HG02571 (cell line): ENCODE data around the gene SH3RF2.
"Not testable (repeated sequence)": the region's sequence is repeated elsewhere in the genome, so short reads cannot be mapped to it uniquely, and the experiment has no call there.

Source experiments
- ATAC-seq: cut with Tn5 transposase; IDR thresholded peaks from one replicate; pipeline ENCODE4 v1.9.1; 2021; ENCODE audit warnings: mild to moderate bottlenecking, moderate library complexity; ENCODE audit not compliant: unreplicated experiment

Gene SH3RF2

GRCh38 chr5:145947581-145947980 is 11.2 kb downstream of the SH3RF2 start:
- no peak for ATAC-seq

GRCh38 chr5:145948047-145948446 is 11.7 kb downstream of the SH3RF2 start:
- no peak for ATAC-seq

- no peak for ATAC-seq
These were observed 12.5 kb downstream of the SH3RF2 start for GRCh38 chr5:145948921-145949320.

GRCh38 chr5:145949474-145949873 is 13.1 kb downstream of the SH3RF2 start:
- ATAC-seq = no peak

- no peak for ATAC-seq
These were observed 14.7 kb downstream of the SH3RF2 start for GRCh38 chr5:145951071-145951470.

- ATAC-seq = no peak
These were observed 16.8 kb downstream of the SH3RF2 start for GRCh38 chr5:145953202-145953601.

- not testable (repeated sequence) for ATAC-seq
These were observed 17.8 kb downstream of the SH3RF2 start for GRCh38 chr5:145954140-145954539.

GRCh38 chr5:145957388-145957787 is 21.0 kb downstream of the SH3RF2 start:
- ATAC-seq = no peak

GRCh38 chr5:145958436-145958835 is 22.1 kb downstream of the SH3RF2 start:
- ATAC-seq = no peak

GRCh38 chr5:145960166-145960565 is 23.8 kb downstream of the SH3RF2 start:
- no peak for ATAC-seq

- ATAC-seq = no peak
These were observed 24.6 kb downstream of the SH3RF2 start for GRCh38 chr5:145960848-145961600.

- ATAC-seq = no peak
These were observed 25.6 kb downstream of the SH3RF2 start for GRCh38 chr5:145962001-145962400.

- ATAC-seq = not testable (repeated sequence)
These were observed 27.6 kb downstream of the SH3RF2 start for GRCh38 chr5:145964008-145964407.

GRCh38 chr5:145965804-145966203 is 29.4 kb downstream of the SH3RF2 start:
- no peak for ATAC-seq

GRCh38 chr5:145967296-145967695 is 30.9 kb downstream of the SH3RF2 start:
- ATAC-seq = no peak

- ATAC-seq = no peak
These were observed 32.8 kb downstream of the SH3RF2 start for GRCh38 chr5:145968970-145969713.

- ATAC-seq = no peak
These were observed 33.3 kb downstream of the SH3RF2 start for GRCh38 chr5:145969714-145970092.

- ATAC-seq = no peak
These were observed 34.7 kb downstream of the SH3RF2 start for GRCh38 chr5:145971108-145971507.

GRCh38 chr5:145971701-145972100 is 35.3 kb downstream of the SH3RF2 start:
- ATAC-seq = no peak

- no peak for ATAC-seq
These were observed 38.6 kb downstream of the SH3RF2 start for GRCh38 chr5:145975001-145975360.

GRCh38 chr5:145975361-145976066 is 39.1 kb downstream of the SH3RF2 start:
- no peak for ATAC-seq
